HEK293 (cell line): Measurements from ENCODE around the gene ZBTB38.

Experiments
- CTCF ChIA-PET: fragments of 350-600 bp; formaldehyde crosslinking; extraction: SDS; loops from one replicate; lab custom pipeline; 2021; ENCODE audit warnings: antibody characterized with exemption; lab: Yijun Ruan, JAX
- POLR2A ChIA-PET: fragments of 300-600 bp; formaldehyde crosslinking; extraction: SDS; loops from one replicate; lab custom pipeline; 2020; ENCODE audit warnings: antibody characterized with exemption, inconsistent platforms; lab: Yijun Ruan, JAX
- H3K27ac ChIP-seq: fragments of 200-500 bp; sonication (Bioruptor generic); 2 replicates; pipeline ENCODE4 v1.5.1; 2014; ENCODE audit warnings: low read depth, low read length, control low read depth, inconsistent platforms; ENCODE audit errors: extremely low read depth
- H3K36me3 ChIP-seq, 2 experiments: fragments of 200-500 bp in 1 of 2; sonication (Bioruptor generic) in 1 of 2; 1 replicate in 1 of 2; 2 replicates in 1 of 2; pipeline ENCODE4 v1.5.1; 2014 to 2017; ENCODE audit warnings: inconsistent platforms in 2 of 2, low read length in 2 of 2; ENCODE audit not compliant: control insufficient read depth in 2 of 2, insufficient read depth in 1 of 2
- H3K4me1 ChIP-seq: fragments of 200-500 bp; sonication (Bioruptor generic); 2 replicates; pipeline ENCODE4 v1.5.1; 2014; ENCODE audit warnings: mild to moderate bottlenecking, low read length, inconsistent platforms; ENCODE audit not compliant: control insufficient read depth, insufficient read depth
- H3K4me3 ChIP-seq: 2 replicates; pipeline ENCODE4 v1.5.1; 2011; ENCODE audit warnings: low read depth, mild to moderate bottlenecking, control low read depth, low read length, moderate library complexity
- H3K9me3 ChIP-seq: fragments of 200-500 bp; sonication (Bioruptor generic); 2 replicates; pipeline ENCODE4 v1.5.1; 2014; ENCODE audit warnings: low read depth, low read length, inconsistent platforms; ENCODE audit not compliant: control insufficient read depth, insufficient read depth
- HOXD13 ChIP-seq: sonication (generic); formaldehyde crosslinking; IDR thresholded peaks from 2 replicates; pipeline ENCODE4 v1.8.0; 2022; ENCODE audit warnings: missing genetic modification reagents, borderline replicate concordance
- KLF7 ChIP-seq: fragments of 450-650 bp; formaldehyde crosslinking; IDR thresholded peaks from 2 replicates; pipeline ENCODE4 v1.5.1; 2016; ENCODE audit warnings: missing biosample characterization, missing genetic modification characterization, borderline replicate concordance
- OSR2 ChIP-seq: fragments of 450-650 bp; formaldehyde crosslinking; IDR thresholded peaks from 2 replicates; pipeline ENCODE4 v1.5.1; 2016; ENCODE audit warnings: missing biosample characterization, missing genetic modification characterization
- ZBTB11 ChIP-seq: fragments of 450-650 bp; formaldehyde crosslinking; conservative IDR thresholded peaks from 2 replicates; pipeline ENCODE4 v1.5.1; 2016; ENCODE audit warnings: low read depth, missing biosample characterization, missing genetic modification characterization
- ZNF112 ChIP-seq: fragments of 450-650 bp; formaldehyde crosslinking; IDR thresholded peaks from 2 replicates; pipeline ENCODE4 v1.5.0; 2017; ENCODE audit warnings: missing biosample characterization, missing genetic modification characterization
- ZNF132 ChIP-seq: fragments of 450-650 bp; formaldehyde crosslinking; IDR thresholded peaks from 2 replicates; pipeline ENCODE4 v1.5.1; 2017; ENCODE audit warnings: missing biosample characterization, missing genetic modification characterization, borderline replicate concordance
- ZNF169 ChIP-seq: fragments of 450-650 bp; formaldehyde crosslinking; IDR thresholded peaks from 2 replicates; pipeline ENCODE4 v1.5.1; 2016; ENCODE audit warnings: missing biosample characterization, missing genetic modification characterization
- ZNF18 ChIP-seq: fragments of 450-650 bp; formaldehyde crosslinking; IDR thresholded peaks from 2 replicates; pipeline ENCODE4 v1.5.1; 2016; ENCODE audit warnings: missing biosample characterization, missing genetic modification characterization
- ZNF184 ChIP-seq: fragments of 450-650 bp; IDR thresholded peaks from 2 replicates; pipeline ENCODE4 v1.5.1; 2018; ENCODE audit warnings: missing biosample characterization, mild to moderate bottlenecking, missing genetic modification characterization
- ZNF2 ChIP-seq: fragments of 450-650 bp; formaldehyde crosslinking; IDR thresholded peaks from 2 replicates; pipeline ENCODE4 v1.5.1; 2016; ENCODE audit warnings: missing biosample characterization, missing genetic modification characterization
- ZNF202 ChIP-seq: fragments of 450-650 bp; formaldehyde crosslinking; IDR thresholded peaks from 2 replicates; pipeline ENCODE4 v1.5.1; 2016; ENCODE audit warnings: missing biosample characterization, missing genetic modification characterization, borderline replicate concordance
- ZNF248 ChIP-seq: fragments of 450-650 bp; formaldehyde crosslinking; IDR thresholded peaks from 2 replicates; pipeline ENCODE4 v1.5.1; 2017; ENCODE audit warnings: missing biosample characterization, missing genetic modification characterization
- ZNF473 ChIP-seq: fragments of 450-650 bp; formaldehyde crosslinking; IDR thresholded peaks from 2 replicates; pipeline ENCODE4 v1.5.1; 2017; ENCODE audit warnings: missing biosample characterization, missing genetic modification characterization
- ZNF596 ChIP-seq: fragments of 450-650 bp; IDR thresholded peaks from 2 replicates; pipeline ENCODE4 v1.5.0; 2018; ENCODE audit warnings: missing biosample characterization, mild to moderate bottlenecking, missing genetic modification characterization, moderate library complexity
- ZNF621 ChIP-seq: fragments of 450-650 bp; formaldehyde crosslinking; IDR thresholded peaks from 2 replicates; pipeline ENCODE4 v1.5.1; 2017; ENCODE audit warnings: missing biosample characterization, missing genetic modification characterization
- ZNF747 ChIP-seq: fragments of 450-650 bp; formaldehyde crosslinking; IDR thresholded peaks from 2 replicates; pipeline ENCODE4 v1.5.1; 2016; ENCODE audit warnings: missing biosample characterization, missing genetic modification characterization
- ZNF76 ChIP-seq: fragments of 450-650 bp; formaldehyde crosslinking; IDR thresholded peaks from 2 replicates; pipeline ENCODE4; 2016; ENCODE audit warnings: low read depth, missing biosample characterization, missing genetic modification characterization, borderline replicate concordance
- ZNF792 ChIP-seq: fragments of 450-650 bp; formaldehyde crosslinking; IDR thresholded peaks from 2 replicates; pipeline ENCODE4 v1.5.1; 2016; ENCODE audit warnings: missing biosample characterization, missing genetic modification characterization
- ZSCAN16 ChIP-seq: fragments of 450-650 bp; formaldehyde crosslinking; IDR thresholded peaks from 2 replicates; pipeline ENCODE4 v1.5.1; 2016; ENCODE audit warnings: missing biosample characterization, missing genetic modification characterization
- TF ChIP-seq, protein P1 (sequence below): fragments of 450-650 bp; formaldehyde crosslinking; IDR thresholded peaks from 2 replicates; pipeline ENCODE4 v1.5.1; 2016; ENCODE audit warnings: missing biosample characterization, missing genetic modification characterization
- TF ChIP-seq, protein P2 (sequence below): fragments of 450-650 bp; formaldehyde crosslinking; IDR thresholded peaks from 2 replicates; pipeline ENCODE4 v1.5.1; 2016; ENCODE audit warnings: missing biosample characterization, missing genetic modification characterization
- TF ChIP-seq, protein P3 (sequence below): fragments of 450-650 bp; formaldehyde crosslinking; IDR thresholded peaks from 2 replicates; pipeline ENCODE4 v1.5.1; 2016; ENCODE audit warnings: missing biosample characterization, missing genetic modification characterization
- TF ChIP-seq, protein P4 (sequence below): fragments of 450-650 bp; formaldehyde crosslinking; IDR thresholded peaks from 2 replicates; pipeline ENCODE4 v1.5.1; 2017; ENCODE audit warnings: missing biosample characterization, missing genetic modification characterization

ZBTB38 gene

DNA sequence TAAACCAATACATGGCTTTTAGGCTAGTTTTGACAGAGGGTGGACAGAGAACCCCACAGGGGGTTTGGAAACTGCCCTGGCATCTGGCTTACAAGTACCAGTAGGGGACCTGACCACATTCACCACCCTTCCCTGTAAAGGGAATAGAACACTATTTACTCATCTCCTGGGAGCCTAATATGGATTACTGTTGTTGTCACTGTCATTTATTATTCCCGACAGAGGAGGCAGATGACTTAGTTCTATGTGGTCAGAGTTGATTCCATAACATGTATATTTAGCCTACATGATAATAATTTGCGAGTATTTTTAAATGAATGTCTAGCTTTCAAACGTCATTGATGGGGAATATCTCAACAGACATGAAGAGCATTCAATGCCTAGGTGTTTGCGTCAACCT is 15.9 kb downstream of the ZBTB38 start:
- CTCF ChIA-PET = interaction anchor here (1.2 to 2.2 kb wide), 2 partner anchors 17 to 58 kb away, joined by 3 to 17 read pairs; no protein-coding TSS in a partner anchor
- peaks cover 4% of the 10 kb centered on the region; the same call in 1 of the 2 replicates for H3K4me1 ChIP-seq
- POLR2A ChIA-PET = no interaction called here
- peak overlapping the region; percentile 29; the same call in 1 of the 2 replicates for H3K27ac ChIP-seq
- no peaks in the 10 kb centered on the region for H3K9me3 ChIP-seq
- H3K4me3 ChIP-seq = no peak overlapping the region
- H3K36me3 ChIP-seq = no peaks in the 10 kb centered on the region
- TF ChIP-seq ZNF2 (peak; percentile 12; the same call in 1 of the 2 replicates), ZNF621 (tag by site-specific recombination) (no peak), ZSCAN16 (tag by site-specific recombination) (no peak), ZNF596 (no peak), ZNF112 (tag by site-specific recombination) (no peak), ZNF76 (tag by site-specific recombination) (no peak), ZNF202 (tag by site-specific recombination) (no peak), OSR2 (tag by site-specific recombination) (peak; percentile 45; the same call in 1 of the 2 replicates), ZNF132 (no peak), ZNF473 (tag by site-specific recombination) (no peak), ZNF184 (no peak), ZBTB11 (tag by site-specific recombination) (no peak), ZNF169 (tag by site-specific recombination) (no peak), ZNF792 (tag by site-specific recombination) (no peak), ZNF248 (tag by site-specific recombination) (no peak), HOXD13 (CRISPR knock-in tag) (no peak), ZNF18 (no peak), KLF7 (no peak), ZNF747 (no peak)
- TF ChIP-seq, protein P1, sequence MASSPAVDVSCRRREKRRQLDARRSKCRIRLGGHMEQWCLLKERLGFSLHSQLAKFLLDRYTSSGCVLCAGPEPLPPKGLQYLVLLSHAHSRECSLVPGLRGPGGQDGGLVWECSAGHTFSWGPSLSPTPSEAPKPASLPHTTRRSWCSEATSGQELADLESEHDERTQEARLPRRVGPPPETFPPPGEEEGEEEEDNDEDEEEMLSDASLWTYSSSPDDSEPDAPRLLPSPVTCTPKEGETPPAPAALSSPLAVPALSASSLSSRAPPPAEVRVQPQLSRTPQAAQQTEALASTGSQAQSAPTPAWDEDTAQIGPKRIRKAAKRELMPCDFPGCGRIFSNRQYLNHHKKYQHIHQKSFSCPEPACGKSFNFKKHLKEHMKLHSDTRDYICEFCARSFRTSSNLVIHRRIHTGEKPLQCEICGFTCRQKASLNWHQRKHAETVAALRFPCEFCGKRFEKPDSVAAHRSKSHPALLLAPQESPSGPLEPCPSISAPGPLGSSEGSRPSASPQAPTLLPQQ (tag by site-specific recombination) = no peak
- TF ChIP-seq, protein P2, sequence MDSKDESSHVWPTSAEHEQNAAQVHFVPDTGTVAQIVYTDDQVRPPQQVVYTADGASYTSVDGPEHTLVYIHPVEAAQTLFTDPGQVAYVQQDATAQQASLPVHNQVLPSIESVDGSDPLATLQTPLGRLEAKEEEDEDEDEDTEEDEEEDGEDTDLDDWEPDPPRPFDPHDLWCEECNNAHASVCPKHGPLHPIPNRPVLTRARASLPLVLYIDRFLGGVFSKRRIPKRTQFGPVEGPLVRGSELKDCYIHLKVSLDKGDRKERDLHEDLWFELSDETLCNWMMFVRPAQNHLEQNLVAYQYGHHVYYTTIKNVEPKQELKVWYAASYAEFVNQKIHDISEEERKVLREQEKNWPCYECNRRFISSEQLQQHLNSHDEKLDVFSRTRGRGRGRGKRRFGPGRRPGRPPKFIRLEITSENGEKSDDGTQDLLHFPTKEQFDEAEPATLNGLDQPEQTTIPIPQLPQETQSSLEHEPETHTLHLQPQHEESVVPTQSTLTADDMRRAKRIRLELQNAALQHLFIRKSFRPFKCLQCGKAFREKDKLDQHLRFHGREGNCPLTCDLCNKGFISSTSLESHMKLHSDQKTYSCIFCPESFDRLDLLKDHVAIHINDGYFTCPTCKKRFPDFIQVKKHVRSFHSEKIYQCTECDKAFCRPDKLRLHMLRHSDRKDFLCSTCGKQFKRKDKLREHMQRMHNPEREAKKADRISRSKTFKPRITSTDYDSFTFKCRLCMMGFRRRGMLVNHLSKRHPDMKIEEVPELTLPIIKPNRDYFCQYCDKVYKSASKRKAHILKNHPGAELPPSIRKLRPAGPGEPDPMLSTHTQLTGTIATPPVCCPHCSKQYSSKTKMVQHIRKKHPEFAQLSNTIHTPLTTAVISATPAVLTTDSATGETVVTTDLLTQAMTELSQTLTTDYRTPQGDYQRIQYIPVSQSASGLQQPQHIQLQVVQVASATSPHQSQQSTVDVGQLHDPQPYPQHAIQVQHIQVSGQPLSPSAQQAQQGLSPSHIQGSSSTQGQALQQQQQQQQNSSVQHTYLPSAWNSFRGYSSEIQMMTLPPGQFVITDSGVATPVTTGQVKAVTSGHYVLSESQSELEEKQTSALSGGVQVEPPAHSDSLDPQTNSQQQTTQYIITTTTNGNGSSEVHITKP (tag by site-specific recombination) = no peak
- TF ChIP-seq, protein P3, sequence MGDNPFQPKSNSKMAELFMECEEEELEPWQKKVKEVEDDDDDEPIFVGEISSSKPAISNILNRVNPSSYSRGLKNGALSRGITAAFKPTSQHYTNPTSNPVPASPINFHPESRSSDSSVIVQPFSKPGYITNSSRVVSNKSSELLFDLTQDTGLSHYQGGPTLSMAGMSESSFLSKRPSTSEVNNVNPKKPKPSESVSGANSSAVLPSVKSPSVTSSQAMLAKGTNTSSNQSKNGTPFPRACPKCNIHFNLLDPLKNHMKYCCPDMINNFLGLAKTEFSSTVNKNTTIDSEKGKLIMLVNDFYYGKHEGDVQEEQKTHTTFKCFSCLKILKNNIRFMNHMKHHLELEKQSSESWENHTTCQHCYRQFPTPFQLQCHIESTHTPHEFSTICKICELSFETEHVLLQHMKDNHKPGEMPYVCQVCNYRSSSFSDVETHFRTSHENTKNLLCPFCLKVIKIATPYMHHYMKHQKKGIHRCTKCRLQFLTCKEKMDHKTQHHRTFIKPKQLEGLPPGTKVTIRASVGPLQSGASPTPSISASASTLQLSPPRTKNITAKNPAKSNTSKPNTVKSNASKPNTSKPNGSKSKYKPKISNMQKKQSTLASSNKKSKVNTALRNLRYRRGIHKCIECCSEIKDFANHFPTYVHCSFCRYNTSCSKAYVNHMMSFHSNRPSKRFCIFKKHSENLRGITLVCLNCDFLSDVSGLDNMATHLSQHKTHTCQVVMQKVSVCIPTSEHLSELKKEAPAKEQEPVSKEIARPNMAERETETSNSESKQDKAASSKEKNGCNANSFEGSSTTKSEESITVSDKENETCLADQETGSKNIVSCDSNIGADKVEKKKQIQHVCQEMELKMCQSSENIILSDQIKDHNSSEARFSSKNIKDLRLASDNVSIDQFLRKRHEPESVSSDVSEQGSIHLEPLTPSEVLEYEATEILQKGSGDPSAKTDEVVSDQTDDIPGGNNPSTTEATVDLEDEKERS (tag by site-specific recombination) = no peak
- TF ChIP-seq, protein P4, sequence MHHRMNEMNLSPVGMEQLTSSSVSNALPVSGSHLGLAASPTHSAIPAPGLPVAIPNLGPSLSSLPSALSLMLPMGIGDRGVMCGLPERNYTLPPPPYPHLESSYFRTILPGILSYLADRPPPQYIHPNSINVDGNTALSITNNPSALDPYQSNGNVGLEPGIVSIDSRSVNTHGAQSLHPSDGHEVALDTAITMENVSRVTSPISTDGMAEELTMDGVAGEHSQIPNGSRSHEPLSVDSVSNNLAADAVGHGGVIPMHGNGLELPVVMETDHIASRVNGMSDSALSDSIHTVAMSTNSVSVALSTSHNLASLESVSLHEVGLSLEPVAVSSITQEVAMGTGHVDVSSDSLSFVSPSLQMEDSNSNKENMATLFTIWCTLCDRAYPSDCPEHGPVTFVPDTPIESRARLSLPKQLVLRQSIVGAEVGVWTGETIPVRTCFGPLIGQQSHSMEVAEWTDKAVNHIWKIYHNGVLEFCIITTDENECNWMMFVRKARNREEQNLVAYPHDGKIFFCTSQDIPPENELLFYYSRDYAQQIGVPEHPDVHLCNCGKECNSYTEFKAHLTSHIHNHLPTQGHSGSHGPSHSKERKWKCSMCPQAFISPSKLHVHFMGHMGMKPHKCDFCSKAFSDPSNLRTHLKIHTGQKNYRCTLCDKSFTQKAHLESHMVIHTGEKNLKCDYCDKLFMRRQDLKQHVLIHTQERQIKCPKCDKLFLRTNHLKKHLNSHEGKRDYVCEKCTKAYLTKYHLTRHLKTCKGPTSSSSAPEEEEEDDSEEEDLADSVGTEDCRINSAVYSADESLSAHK (tag by site-specific recombination) = peak; percentile 94
